B cell (primary cell): ENCODE measurements around the gene ELP2. TPM values are rescaled to one million over a fixed set of nuclear protein-coding genes. Genes with fewer than 3 reads are reported as not detected.
"Not testable (repeated sequence)": the region's sequence is repeated elsewhere in the genome, so short reads cannot be mapped to it uniquely, and the experiment has no call there.

Experiments used
- ATAC-seq: fragments of 200-7000 bp; cut with Tn5 transposase; one replicate; pipeline ENCODE4 v1.10.0; 2021; ENCODE audit warnings: low read depth, mild to moderate bottlenecking, moderate number of reproducible peaks, moderate library complexity
- CTCF ChIA-PET: fragments of 350-600 bp; sonication (Branson Sonifier 250); formaldehyde crosslinking; loops from one replicate; lab custom pipeline; 2021; ENCODE audit warnings: antibody characterized with exemption, inconsistent platforms; lab: Charles Lee
- POLR2A ChIA-PET: fragments of 350-600 bp; sonication (Branson Sonifier 250); formaldehyde crosslinking; loops from one replicate; lab custom pipeline; 2021; ENCODE audit warnings: antibody characterized with exemption; lab: Charles Lee
- DNase-seq: peaks from one replicate; pipeline ENCODE4 v3.0.0; 2013
- H2AFZ ChIP-seq: 2 replicates; pipeline ENCODE4 v1.6.1; 2012; ENCODE audit warnings: mild to moderate bottlenecking, low read depth, low read length; ENCODE audit not compliant: insufficient read depth, poor library complexity, severe bottlenecking
- H3K27ac ChIP-seq, 2 donors: 1 replicate in 1 of 2; 2 replicates in 1 of 2; pipeline ENCODE4 v1.5.1; 2012 to 2013; ENCODE audit warnings: low read length in 2 of 2, mild to moderate bottlenecking in 2 of 2, moderate library complexity in 1 of 2
- H3K27me3 ChIP-seq, 4 experiments: fragments of 200-600 bp in 1 of 4; sonication (generic) in 1 of 4; replicated peaks in 1 of 4; 1 replicate in 2 of 4; 2 replicates in 2 of 4; pipeline versions ENCODE4 v1.6.1 to v1.7.0; 2013 to 2016; ENCODE audit warnings: low read length in 3 of 4, mild to moderate bottlenecking in 2 of 4, mixed read lengths in 1 of 4, moderate library complexity in 1 of 4; ENCODE audit not compliant: insufficient read depth in 4 of 4, control insufficient read depth in 3 of 4; ENCODE audit errors: control extremely low read depth in 1 of 4
- H3K36me3 ChIP-seq, 2 experiments: replicated peaks in 1 of 2; 1 replicate in 1 of 2; 2 replicates in 1 of 2; pipeline versions ENCODE4 v1.6.1 to v1.7.1; 2013; ENCODE audit warnings: low read length in 1 of 2; ENCODE audit not compliant: insufficient read depth in 2 of 2, control insufficient read depth in 1 of 2; ENCODE audit errors: control extremely low read depth in 1 of 2, extremely low read depth in 1 of 2
- H3K4me1 ChIP-seq, 2 donors: fragments of 200-600 bp in 1 of 2; sonication (generic) in 1 of 2; 1 replicate in 1 of 2; 2 replicates in 1 of 2; pipeline versions ENCODE4 v1.5.1 to v1.6.1; 2013 to 2017; ENCODE audit warnings: low read length in 2 of 2; ENCODE audit not compliant: control insufficient read depth in 2 of 2, insufficient read depth in 2 of 2
- H3K4me2 ChIP-seq: replicated peaks from 2 replicates; pipeline ENCODE3; 2012; ENCODE audit warnings: mild to moderate bottlenecking, low read depth, low read length; ENCODE audit not compliant: poor library complexity, severe bottlenecking
- H3K4me3 ChIP-seq, 5 experiments: fragments of 200-600 bp in 1 of 5; sonication (generic) in 1 of 5; 1 replicate in 3 of 5; 2 replicates in 2 of 5; pipeline versions ENCODE4 v1.5.1 to v1.7.0; 2011 to 2016; ENCODE audit warnings: low read length in 4 of 5, mild to moderate bottlenecking in 4 of 5, low read depth in 2 of 5, control low read depth in 1 of 5, moderate library complexity in 1 of 5; ENCODE audit not compliant: insufficient read depth in 1 of 5; ENCODE audit errors: control extremely low read depth in 1 of 5, extremely low read depth in 1 of 5
- H3K79me2 ChIP-seq: fragments of 200-600 bp; sonication (generic); one replicate; pipeline ENCODE4 v1.6.0; 2016; ENCODE audit warnings: low read length; ENCODE audit not compliant: control insufficient read depth, insufficient read depth
- H3K9ac ChIP-seq: fragments of 200-600 bp; sonication (generic); 2 replicates; pipeline ENCODE4 v1.6.1; 2017; ENCODE audit warnings: mild to moderate bottlenecking, low read length, moderate library complexity
- H3K9me3 ChIP-seq, 3 donors: one replicate each; pipeline versions ENCODE4 v1.6.1 to v1.7.1; 2013; ENCODE audit warnings: low read length in 2 of 3; ENCODE audit not compliant: control insufficient read depth in 2 of 3, insufficient read depth in 1 of 3; ENCODE audit errors: control extremely low read depth in 1 of 3
- H4K20me1 ChIP-seq: 2 replicates; pipeline ENCODE4 v1.6.0; 2012; ENCODE audit warnings: mild to moderate bottlenecking, low read length; ENCODE audit not compliant: insufficient read depth, control insufficient read depth, poor library complexity, severe bottlenecking
- H3K27ac Mint-ChIP-seq: one replicate; pipeline ENCODE4 v1.8.0; 2021; ENCODE audit warnings: mixed read lengths
- H3K27me3 Mint-ChIP-seq: one replicate; pipeline ENCODE4 v1.8.0; 2021; ENCODE audit warnings: mixed read lengths
- H3K4me1 Mint-ChIP-seq: one replicate; pipeline ENCODE4 v1.8.0; 2021; ENCODE audit warnings: mixed read lengths
- H3K4me3 Mint-ChIP-seq: one replicate; pipeline ENCODE4 v1.8.0; 2021; ENCODE audit warnings: mixed read lengths
- H3K9me3 Mint-ChIP-seq: one replicate; pipeline ENCODE4 v1.8.0; 2022; ENCODE audit warnings: mixed read lengths; ENCODE audit not compliant: insufficient read depth
- EZH2 ChIP-seq: IDR thresholded peaks from 2 replicates; pipeline ENCODE4 v1.6.1; 2012; ENCODE audit warnings: borderline replicate concordance, low read depth, mild to moderate bottlenecking, moderate library complexity, low read length; ENCODE audit not compliant: insufficient read depth, poor library complexity, severe bottlenecking
- whole genome bisulfite sequencing: methylation state at CpG from one replicate; pipeline ENCODE4 v1.1.5; 2013; ENCODE audit warnings: missing lambda C conversion rate; ENCODE audit not compliant: insufficient coverage; 5-methylcytosine and 5-hydroxymethylcytosine counted together
- intact Hi-C: fragments of 100-400 bp; cut with micrococcal nuclease; formaldehyde crosslinking; loops from one replicate; pipeline ENCODE4 v1.10.0; 2022
- polyA minus RNA-seq: library from RNA; depleted of rRNA, polyadenylated mRNA; stranded (reverse); fragments of >200 nt; gene quantifications from 2 replicates; pipeline ENCODE4 v1.2.3, GENCODE V29; 2012
- polyA plus RNA-seq: library from polyadenylated mRNA; depleted of rRNA; stranded (reverse); fragments of >200 nt; gene quantifications from 2 replicates; pipeline ENCODE4 v1.2.3, GENCODE V29; 2012
- total RNA-seq, 2 donors: library from RNA; stranded (reverse); fragments of 120-200 nt in 1 of 2; gene quantifications; 1 replicate in 1 of 2; 2 replicates in 1 of 2; pipeline versions ENCODE4 v1.2.3 to v1.2.4, GENCODE V29; 2013 to 2022
- TF ChIP-seq, protein P1 (sequence below): fragments of 200-600 bp; IDR thresholded peaks from one replicate; pipeline ENCODE4 v1.8.0; 2022; ENCODE audit warnings: antibody characterized with exemption, mild to moderate bottlenecking

The ELP2 gene
- total RNA-seq (137 and 169 TPM in 2 replicates), polyA plus RNA-seq (45.7 and 65.1 TPM in 2 replicates), polyA minus RNA-seq (42.7 and 92.9 TPM in 2 replicates)
- total RNA-seq (2013): 103 TPM

- peaks cover 0 to 5% of the 10 kb centered on the region in 2 experiments for H3K36me3 ChIP-seq
- H3K9me3 Mint-ChIP-seq: no peaks in the 10 kb centered on the region
- DNase-seq (peak; percentile 97), ATAC-seq (peak; percentile 85)
- H3K4me2 ChIP-seq: peak within 1 kb of the TSS; percentile 88
- H3K4me3 Mint-ChIP-seq: peak within 1 kb of the TSS; percentile 94
- ChIA-PET POLR2A (interaction anchor here (0.5 to 2.0 kb wide), 10 partner anchors 9 to 632 kb away, joined by 3 to 10 read pairs (median 5); partner anchors contain the start of genes INO80C, RMP24 and RPRD1A), CTCF (interaction anchor here (0.8 to 2.4 kb wide), 7 partner anchors 9 to 112 kb away, joined by 3 to 6 read pairs (median 3); no protein-coding TSS in a partner anchor)
- intact Hi-C loops: loop anchor here (1.0 to 2.0 kb wide), 7 partner anchors 21 to 699 kb away; partner anchors contain the start of genes RMP24 and RPRD1A
- no peaks in the 10 kb centered on the region for H3K27me3 ChIP-seq
- TF ChIP-seq, protein P1, sequence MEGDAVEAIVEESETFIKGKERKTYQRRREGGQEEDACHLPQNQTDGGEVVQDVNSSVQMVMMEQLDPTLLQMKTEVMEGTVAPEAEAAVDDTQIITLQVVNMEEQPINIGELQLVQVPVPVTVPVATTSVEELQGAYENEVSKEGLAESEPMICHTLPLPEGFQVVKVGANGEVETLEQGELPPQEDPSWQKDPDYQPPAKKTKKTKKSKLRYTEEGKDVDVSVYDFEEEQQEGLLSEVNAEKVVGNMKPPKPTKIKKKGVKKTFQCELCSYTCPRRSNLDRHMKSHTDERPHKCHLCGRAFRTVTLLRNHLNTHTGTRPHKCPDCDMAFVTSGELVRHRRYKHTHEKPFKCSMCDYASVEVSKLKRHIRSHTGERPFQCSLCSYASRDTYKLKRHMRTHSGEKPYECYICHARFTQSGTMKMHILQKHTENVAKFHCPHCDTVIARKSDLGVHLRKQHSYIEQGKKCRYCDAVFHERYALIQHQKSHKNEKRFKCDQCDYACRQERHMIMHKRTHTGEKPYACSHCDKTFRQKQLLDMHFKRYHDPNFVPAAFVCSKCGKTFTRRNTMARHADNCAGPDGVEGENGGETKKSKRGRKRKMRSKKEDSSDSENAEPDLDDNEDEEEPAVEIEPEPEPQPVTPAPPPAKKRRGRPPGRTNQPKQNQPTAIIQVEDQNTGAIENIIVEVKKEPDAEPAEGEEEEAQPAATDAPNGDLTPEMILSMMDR: no peak
- no peak for TF ChIP-seq EZH2
- H3K79me2 ChIP-seq: peaks cover 63% of the 10 kb centered on the region
- WGBS: under 1% methylated on average over 69 of the region's 69 CpGs
- peak within 1 kb of the TSS; percentile 92 for H3K9ac ChIP-seq
- no peaks in the 10 kb centered on the region for H3K27me3 Mint-ChIP-seq
- peak within 1 kb of the TSS; percentile 97 to 99 for H3K27ac ChIP-seq
- H4K20me1 ChIP-seq: peaks cover 35% of the 10 kb centered on the region
- H3K4me3 ChIP-seq: peak within 1 kb of the TSS; percentile 82 to 98 (median 90)
- peak within 1 kb of the TSS; percentile 98 for H3K27ac Mint-ChIP-seq
- peaks cover 34 to 36% of the 10 kb centered on the region in 2 donors for H3K4me1 ChIP-seq
- no peaks in the 10 kb centered on the region for H3K9me3 ChIP-seq
- peak within 1 kb of the TSS; percentile 98 for H2AFZ ChIP-seq
- H3K4me1 Mint-ChIP-seq: peaks cover 53% of the 10 kb centered on the region
Observed at GRCh38 chr18:36129300-36130038, at the start of gene ELP2, which contains the start of gene SLC39A6. ELP2 (plus strand) TSS chr18:36129899; CDS start chr18:36129934, 35 bp downstream. SLC39A6 (minus strand) TSS chr18:36129340; CDS start chr18:36127007, 2,333 bp downstream.

DNA sequence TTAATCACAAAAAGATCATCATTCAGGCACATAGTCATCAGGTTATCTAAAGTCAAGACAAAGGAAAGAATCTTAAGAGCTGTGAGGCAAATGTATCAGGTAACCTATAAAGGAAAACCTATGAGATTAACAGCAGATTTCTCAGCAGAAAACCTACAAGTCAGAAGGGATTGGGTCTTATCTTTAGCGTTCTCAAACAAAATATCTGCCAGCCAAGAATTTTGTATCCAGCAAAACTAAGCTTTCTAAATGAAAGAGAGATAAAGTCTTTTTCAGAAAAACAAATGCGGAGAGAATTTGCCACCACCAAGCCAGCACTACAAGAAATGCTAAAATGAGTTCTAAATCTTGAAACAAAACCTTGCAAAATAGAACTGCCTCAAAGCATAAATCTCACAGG, 48.6 kb upstream of the ELP2 start:
- H3K27me3 Mint-ChIP-seq, H3K27me3 ChIP-seq, H3K4me1 ChIP-seq, H2AFZ ChIP-seq, H3K4me2 ChIP-seq, H3K4me3 Mint-ChIP-seq, intact Hi-C loops, H3K79me2 ChIP-seq, H4K20me1 ChIP-seq, H3K36me3 ChIP-seq, H3K9ac ChIP-seq, ATAC-seq, H3K4me3 ChIP-seq, POLR2A ChIA-PET, DNase-seq, H3K9me3 Mint-ChIP-seq, H3K27ac ChIP-seq, CTCF ChIA-PET, H3K27ac Mint-ChIP-seq: not testable (repeated sequence)
- H3K9me3 ChIP-seq: peaks cover 1 to 17% (median 12%) of the 10 kb centered on the region in 3 donors
- H3K4me1 Mint-ChIP-seq: peaks cover 20% of the 10 kb centered on the region
- no CpG with 5 or more reads among the region's 2 CpGs for WGBS
